Measurements from ENCODE around the gene CAMKK1. TPM values are rescaled to one million over a fixed set of nuclear protein-coding genes. Genes with fewer than 3 reads are reported as not detected.
A peak's percentile ranks its signal among the peaks of the same experiment; 100 is the strongest.

CAMKK1 gene
- total RNA-seq, 1 experiment from 2014 or later: 1.7 TPM

GRCh38 chr17:3866276-3866675, 26.6 kb downstream of the CAMKK1 start:
- H3K27me3 Mint-ChIP-seq (ENCODE audit: unreplicated experiment): no peaks in the 10 kb centered on the region
- H3K4me1 Mint-ChIP-seq (ENCODE audit: low read depth, unreplicated experiment): no peaks in the 10 kb centered on the region
- DNase-seq: no peak
- peaks cover 5% of the 10 kb centered on the region for H3K36me3 Mint-ChIP-seq (ENCODE audit: insufficient read depth, unreplicated experiment)
- no peak overlapping the region for H3K4me3 Mint-ChIP-seq (ENCODE audit: low read depth, unreplicated experiment)
- no TSS peak for BruUV-seq (replicated peaks)
- no peak for TF ChIP-seq CTCF (IDR thresholded peaks at IDR 0.05; ENCODE audit: unreplicated experiment)
- H3K9me3 Mint-ChIP-seq (ENCODE audit: low read depth, unreplicated experiment): no peaks in the 10 kb centered on the region
- CTCF ChIA-PET: no interaction called here
- peak overlapping the region; percentile 9 for H3K27ac Mint-ChIP-seq (ENCODE audit: unreplicated experiment)
- intact Hi-C loops (cut with micrococcal nuclease; ENCODE audit: unreplicated experiment): no loop called here

- Mint-ChIP-seq H3K9me3 (ENCODE audit: low read depth, unreplicated experiment) (no peaks in the 10 kb centered on the region), H3K27ac (ENCODE audit: unreplicated experiment) (no peak overlapping the region), H3K4me1 (ENCODE audit: low read depth, unreplicated experiment) (no peaks in the 10 kb centered on the region), H3K36me3 (ENCODE audit: insufficient read depth, unreplicated experiment) (peaks cover 5% of the 10 kb centered on the region), H3K27me3 (ENCODE audit: unreplicated experiment) (no peaks in the 10 kb centered on the region), H3K4me3 (ENCODE audit: low read depth, unreplicated experiment) (no peak overlapping the region)
- no TSS peak for BruUV-seq (replicated peaks)
- intact Hi-C loops (cut with micrococcal nuclease; ENCODE audit: unreplicated experiment): no loop called here
- TF ChIP-seq CTCF (IDR thresholded peaks at IDR 0.05; ENCODE audit: unreplicated experiment): no peak
- CTCF ChIA-PET: no interaction called here
- no peak for DNase-seq
These were observed 27.7 kb downstream of the CAMKK1 start for GRCh38 chr17:3865176-3865575.

- H3K4me3 Mint-ChIP-seq (ENCODE audit: low read depth, unreplicated experiment): no peak overlapping the region
- H3K27me3 Mint-ChIP-seq (ENCODE audit: unreplicated experiment): no peaks in the 10 kb centered on the region
- no peaks in the 10 kb centered on the region for H3K9me3 Mint-ChIP-seq (ENCODE audit: low read depth, unreplicated experiment)
- no peak for TF ChIP-seq CTCF (IDR thresholded peaks at IDR 0.05; ENCODE audit: unreplicated experiment)
- no peak overlapping the region for H3K27ac Mint-ChIP-seq (ENCODE audit: unreplicated experiment)
- BruUV-seq (replicated peaks): no TSS peak
- H3K4me1 Mint-ChIP-seq (ENCODE audit: low read depth, unreplicated experiment): no peaks in the 10 kb centered on the region
- no peak for DNase-seq
- intact Hi-C loops (cut with micrococcal nuclease; ENCODE audit: unreplicated experiment): no loop called here
- CTCF ChIA-PET: interaction anchor here (0.7 kb wide), 1 partner anchor 20 kb away, joined by 3 read pairs; no protein-coding TSS in a partner anchor
- peaks cover 5% of the 10 kb centered on the region for H3K36me3 Mint-ChIP-seq (ENCODE audit: insufficient read depth, unreplicated experiment)
These were observed 28.3 kb downstream of the CAMKK1 start for GRCh38 chr17:3864534-3864933.

GRCh38 chr17:3861761-3862681, 30.8 kb downstream of the CAMKK1 start:
- BruUV-seq (replicated peaks): no TSS peak
- H3K4me1 Mint-ChIP-seq (ENCODE audit: low read depth, unreplicated experiment): no peaks in the 10 kb centered on the region
- no peaks in the 10 kb centered on the region for H3K27me3 Mint-ChIP-seq (ENCODE audit: unreplicated experiment)
- CTCF ChIA-PET: no interaction called here
- H3K4me3 Mint-ChIP-seq (ENCODE audit: low read depth, unreplicated experiment): no peak overlapping the region
- TF ChIP-seq CTCF (IDR thresholded peaks at IDR 0.05; ENCODE audit: unreplicated experiment): no peak
- intact Hi-C loops (cut with micrococcal nuclease; ENCODE audit: unreplicated experiment): no loop called here
- DNase-seq: no peak
- H3K27ac Mint-ChIP-seq (ENCODE audit: unreplicated experiment): no peak overlapping the region
- no peaks in the 10 kb centered on the region for H3K9me3 Mint-ChIP-seq (ENCODE audit: low read depth, unreplicated experiment)
- peaks cover 5% of the 10 kb centered on the region for H3K36me3 Mint-ChIP-seq (ENCODE audit: insufficient read depth, unreplicated experiment)
